Liver (tissue), 9 donors: ENCODE results near the gene TNC. TPM values are rescaled to one million over a fixed set of nuclear protein-coding genes. Genes with fewer than 3 reads are reported as not detected.

Source experiments
- DNase-seq: peaks from one replicate; pipeline ENCODE4 v3.0.0-alpha.2; 2017; ENCODE audit warnings: low spot score
- H3K27ac ChIP-seq, 2 donors: one replicate each; pipeline ENCODE4 v1.7.0; 2013; ENCODE audit warnings: inconsistent platforms in 2 of 2, low read length in 2 of 2, control low read depth in 1 of 2, low read depth in 1 of 2, mild to moderate bottlenecking in 1 of 2
- H3K27me3 ChIP-seq, 4 donors: one replicate each; pipeline versions ENCODE4 v1.6.1 to v1.7.0; 2013; ENCODE audit warnings: low read length in 3 of 4, inconsistent platforms in 1 of 4, mild to moderate bottlenecking in 1 of 4, moderate library complexity in 1 of 4; ENCODE audit not compliant: control insufficient read depth in 4 of 4, insufficient read depth in 4 of 4
- H3K36me3 ChIP-seq, 4 donors: one replicate each; pipeline versions ENCODE4 v1.6.1 to v1.7.0; 2013; ENCODE audit warnings: low read length in 3 of 4, mild to moderate bottlenecking in 3 of 4, low read depth in 1 of 4, moderate library complexity in 1 of 4; ENCODE audit not compliant: control insufficient read depth in 4 of 4, insufficient read depth in 3 of 4
- H3K4me1 ChIP-seq, 4 donors: one replicate each; pipeline versions ENCODE4 v1.6.1 to v1.7.0; 2013; ENCODE audit warnings: low read length in 3 of 4, mild to moderate bottlenecking in 3 of 4, moderate library complexity in 1 of 4; ENCODE audit not compliant: control insufficient read depth in 4 of 4, insufficient read depth in 4 of 4
- H3K4me3 ChIP-seq, 3 donors: one replicate each; pipeline versions ENCODE4 v1.6.1 to v1.7.0; 2013; ENCODE audit warnings: low read length in 3 of 3, control low read depth in 1 of 3, low read depth in 1 of 3, mild to moderate bottlenecking in 1 of 3
- H3K9ac ChIP-seq, 2 donors: one replicate each; pipeline ENCODE4 v1.7.0; 2013; ENCODE audit warnings: low read length in 2 of 2, mild to moderate bottlenecking in 2 of 2, moderate library complexity in 2 of 2, control low read depth in 1 of 2, low read depth in 1 of 2
- H3K9me3 ChIP-seq, 4 donors: one replicate each; pipeline versions ENCODE4 v1.6.1 to v1.7.0; 2013; ENCODE audit warnings: low read length in 3 of 4; ENCODE audit not compliant: control insufficient read depth in 4 of 4
- ATF3 ChIP-seq: IDR thresholded peaks from 2 replicates; pipeline ENCODE4 v1.6.1; 2016; ENCODE audit warnings: antibody characterized with exemption
- EGR1 ChIP-seq, 2 donors: IDR thresholded peaks; 2 replicates each; pipeline ENCODE4 v1.6.1; 2016 to 2018; ENCODE audit warnings: antibody characterized with exemption in 2 of 2, low read depth in 2 of 2
- FOXA1 ChIP-seq: IDR thresholded peaks from 2 replicates; pipeline ENCODE4 v1.6.1; 2016; ENCODE audit warnings: antibody characterized with exemption
- FOXA2 ChIP-seq: IDR thresholded peaks from 2 replicates; pipeline ENCODE4 v1.6.1; 2016; ENCODE audit warnings: antibody characterized with exemption
- GABPA ChIP-seq, 2 donors: IDR thresholded peaks in 1 of 2; conservative IDR thresholded peaks in 1 of 2; 2 replicates each; pipeline ENCODE4 v1.6.1; 2016; ENCODE audit warnings: antibody characterized with exemption in 2 of 2, mild to moderate bottlenecking in 1 of 2, moderate library complexity in 1 of 2
- HNF4A ChIP-seq, 2 donors: conservative IDR thresholded peaks; 2 replicates each; pipeline ENCODE4 v1.6.1; 2016; ENCODE audit warnings: antibody characterized with exemption in 2 of 2, mild to moderate bottlenecking in 2 of 2
- HNF4G ChIP-seq: IDR thresholded peaks from 2 replicates; pipeline ENCODE4 v1.6.1; 2016; ENCODE audit warnings: antibody characterized with exemption
- JUND ChIP-seq, 2 donors: IDR thresholded peaks; 2 replicates each; pipeline ENCODE4 v1.6.1; 2016; ENCODE audit warnings: antibody characterized with exemption in 2 of 2
- MAX ChIP-seq: IDR thresholded peaks from 2 replicates; pipeline ENCODE4 v1.6.1; 2016; ENCODE audit warnings: antibody characterized with exemption
- NR2F2 ChIP-seq: IDR thresholded peaks from 2 replicates; pipeline ENCODE4 v1.6.1; 2016; ENCODE audit warnings: antibody characterized with exemption
- RAD21 ChIP-seq, 2 donors: IDR thresholded peaks; 2 replicates each; pipeline ENCODE4 v1.6.1; 2016; ENCODE audit warnings: antibody characterized with exemption in 2 of 2, mild to moderate bottlenecking in 2 of 2
- REST ChIP-seq: IDR thresholded peaks from 2 replicates; pipeline ENCODE4 v1.6.1; 2016; ENCODE audit warnings: antibody characterized with exemption, mild to moderate bottlenecking
- RXRA ChIP-seq, 2 donors: IDR thresholded peaks; 2 replicates each; pipeline ENCODE4 v1.6.1; 2017 to 2018; ENCODE audit warnings: antibody characterized with exemption in 2 of 2, mild to moderate bottlenecking in 1 of 2
- SP1 ChIP-seq: IDR thresholded peaks from 2 replicates; pipeline ENCODE4 v1.6.1; 2018; ENCODE audit warnings: antibody characterized with exemption, mild to moderate bottlenecking
- TAF1 ChIP-seq: conservative IDR thresholded peaks from 2 replicates; pipeline ENCODE4 v1.6.1; 2016; ENCODE audit warnings: antibody characterized with exemption, mild to moderate bottlenecking
- YY1 ChIP-seq: IDR thresholded peaks from 2 replicates; pipeline ENCODE4 v1.6.1; 2016; ENCODE audit warnings: antibody characterized with exemption, mild to moderate bottlenecking
- ZBTB33 ChIP-seq: IDR thresholded peaks from 2 replicates; pipeline ENCODE4 v1.6.1; 2016; ENCODE audit warnings: antibody characterized with exemption
- WGBS: extraction: QIAGEN DNeasy Blood & Tissue Kit; methylation state at CpG from one replicate; pipeline ENCODE4 v1.1.7; 2013; 5-methylcytosine and 5-hydroxymethylcytosine counted together
- polyA plus RNA-seq, 2 donors: library from polyadenylated mRNA; stranded (reverse) in 1 of 2; unstranded in 1 of 2; fragments of 200-250 nt in 1 of 2; fragments of >200 nt in 1 of 2; fragmentation: Nextera tagmentation in 1 of 2; extraction: Ambion mirVana in 1 of 2; gene quantifications; one replicate each; pipeline versions ENCODE4 v1.2.1 to v1.2.3, GENCODE V29; 2013 to 2015
- total RNA-seq, 2 donors: library from RNA; depleted of rRNA; stranded (reverse); fragments of >200 nt; gene quantifications; one replicate each; pipeline ENCODE4 v1.2.3, GENCODE V29; 2014
- TF ChIP-seq, protein P1 (sequence below): fragments of 150-350 bp; IDR thresholded peaks from 2 replicates; pipeline ENCODE4 v1.5.1; 2017; ENCODE audit warnings: improper control_type of control experiment, low read depth, low read length; ENCODE audit not compliant: missing input control
- donor health status: healthy.
- donor health status: healthy.
- donor health status: healthy.
- donor health status: healthy.
- donor health status: healthy.

Gene TNC
- total and polyA plus RNA-seq, 4 donors, result 0.19 to 6.3 (median 1.8) TPM

DNA sequence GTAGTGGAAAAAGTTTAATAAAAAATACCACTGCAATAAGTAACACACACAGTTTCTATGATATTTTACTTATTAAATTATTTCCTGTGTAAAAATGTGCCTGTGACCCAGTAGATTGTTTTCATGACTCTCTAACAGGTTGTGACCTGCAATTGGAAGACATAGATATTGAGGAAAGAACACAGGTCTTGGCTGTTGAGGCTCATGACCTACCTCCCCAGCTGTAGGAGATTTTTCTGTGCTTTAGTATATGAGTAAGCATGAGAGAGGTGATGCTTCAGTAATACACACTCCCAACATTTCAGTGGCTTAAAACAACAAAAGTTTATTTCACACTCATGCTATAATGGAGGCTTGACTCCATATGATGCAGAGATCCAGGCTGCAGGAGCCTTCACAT, 47.3 kb upstream of the TNC start:
- Histone ChIP-seq H3K36me3 (no peaks in the 10 kb centered on the region), H3K9ac (no peak overlapping the region), H3K4me3 (no peak overlapping the region), H3K9me3 (no peaks in the 10 kb centered on the region), H3K27ac (no peak overlapping the region), H3K4me1 (no peaks in the 10 kb centered on the region), H3K27me3 (peaks cover 0 to 8% (median 0%) of the 10 kb centered on the region in 4 donors)
- no peak for TF ChIP-seq FOXA2
- no peak for TF ChIP-seq ZBTB33
- TF ChIP-seq YY1, result no peak
- TF ChIP-seq FOXA1, result no peak
- no peak for TF ChIP-seq TAF1
- TF ChIP-seq, protein P1, sequence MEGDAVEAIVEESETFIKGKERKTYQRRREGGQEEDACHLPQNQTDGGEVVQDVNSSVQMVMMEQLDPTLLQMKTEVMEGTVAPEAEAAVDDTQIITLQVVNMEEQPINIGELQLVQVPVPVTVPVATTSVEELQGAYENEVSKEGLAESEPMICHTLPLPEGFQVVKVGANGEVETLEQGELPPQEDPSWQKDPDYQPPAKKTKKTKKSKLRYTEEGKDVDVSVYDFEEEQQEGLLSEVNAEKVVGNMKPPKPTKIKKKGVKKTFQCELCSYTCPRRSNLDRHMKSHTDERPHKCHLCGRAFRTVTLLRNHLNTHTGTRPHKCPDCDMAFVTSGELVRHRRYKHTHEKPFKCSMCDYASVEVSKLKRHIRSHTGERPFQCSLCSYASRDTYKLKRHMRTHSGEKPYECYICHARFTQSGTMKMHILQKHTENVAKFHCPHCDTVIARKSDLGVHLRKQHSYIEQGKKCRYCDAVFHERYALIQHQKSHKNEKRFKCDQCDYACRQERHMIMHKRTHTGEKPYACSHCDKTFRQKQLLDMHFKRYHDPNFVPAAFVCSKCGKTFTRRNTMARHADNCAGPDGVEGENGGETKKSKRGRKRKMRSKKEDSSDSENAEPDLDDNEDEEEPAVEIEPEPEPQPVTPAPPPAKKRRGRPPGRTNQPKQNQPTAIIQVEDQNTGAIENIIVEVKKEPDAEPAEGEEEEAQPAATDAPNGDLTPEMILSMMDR, result no peak
- DNase-seq, result no peak

DNA sequence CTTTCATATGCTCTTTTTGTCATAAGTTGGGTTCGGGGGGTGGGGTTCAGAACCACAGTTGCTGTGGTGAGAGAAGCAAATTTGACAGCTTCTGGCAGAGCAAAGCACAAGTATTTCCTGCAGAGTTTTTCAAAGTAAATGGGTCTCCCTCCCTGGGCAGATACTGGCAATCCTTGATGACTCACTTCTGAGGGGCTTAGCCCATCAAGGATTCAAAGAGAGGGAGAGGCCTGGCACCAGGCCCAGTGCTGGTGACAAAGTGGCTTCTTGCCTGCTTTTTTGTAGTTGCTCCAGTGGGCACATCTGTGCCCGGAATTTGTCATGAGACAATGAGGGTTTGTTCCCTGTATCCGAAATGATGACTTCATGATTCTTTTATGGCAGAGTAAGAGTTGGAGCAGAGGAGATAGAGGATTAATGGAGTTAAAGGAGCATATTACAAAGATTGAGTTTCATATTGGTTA, 46.6 kb upstream of the TNC start:
- TF ChIP-seq GABPA (IDR thresholded peaks at IDR 0.05 in 1 of 2, conservative IDR thresholded peaks at IDR 0.05 in 1 of 2) (no peak), MAX (no peak), RAD21 (IDR thresholded peaks at IDR 0.05) (no peak), FOXA2 (no peak), REST (no peak), SP1 (no peak), JUND (IDR thresholded peaks at IDR 0.05) (no peak), ZBTB33 (no peak), NR2F2 (no peak), HNF4A (conservative IDR thresholded peaks at IDR 0.05) (no peak), EGR1 (IDR thresholded peaks at IDR 0.05; ENCODE audit: low read depth in 2 of 2) (no peak), TAF1 (no peak), YY1 (no peak), ATF3 (no peak), RXRA (IDR thresholded peaks at IDR 0.05) (no peak), FOXA1 (no peak), HNF4G (no peak)
- TF ChIP-seq, protein P1, result no peak
- no peaks in the 10 kb centered on the region for H3K4me1 ChIP-seq
- 74% methylated on average over 3 of the region's 3 CpGs for WGBS
- no peak overlapping the region for H3K27ac ChIP-seq
- no peak overlapping the region for H3K4me3 ChIP-seq
- DNase-seq, result no peak
- H3K9me3 ChIP-seq, result no peaks in the 10 kb centered on the region
- peaks cover 0 to 8% (median 0%) of the 10 kb centered on the region in 4 donors for H3K27me3 ChIP-seq
- no peaks in the 10 kb centered on the region for H3K36me3 ChIP-seq
- no peak overlapping the region for H3K9ac ChIP-seq
